Activated CD4-positive, alpha-beta T cell treated with anti-CD3 and anti-CD28 coated beads, Interleukin-2, amount 10 ng/mL, durations not matched to agents 7 days and 5 days (primary cell): ENCODE results near the gene PTPN2. TPM values are rescaled to one million over a fixed set of nuclear protein-coding genes. Genes with fewer than 3 reads are reported as not detected.
A peak's percentile ranks its signal among the peaks of the same experiment; 100 is the strongest.

Source experiments
- CTCF ChIA-PET: fragments of 350-600 bp; sonication (Branson Sonifier 250); formaldehyde crosslinking; loops from one replicate; lab custom pipeline; 2021; ENCODE audit warnings: antibody characterized with exemption; lab: Charles Lee
- POLR2A ChIA-PET: fragments of 350-600 bp; sonication (Branson Sonifier 250); formaldehyde crosslinking; loops from one replicate; lab custom pipeline; 2021; ENCODE audit warnings: antibody characterized with exemption; lab: Charles Lee
- DNase-seq: peaks from one replicate; pipeline ENCODE4 v3.0.0-alpha.2; 2020
- H3K27ac Mint-ChIP-seq: one replicate; pipeline ENCODE4 v1.8.0; 2021; ENCODE audit warnings: mild to moderate bottlenecking, moderate library complexity, mixed read lengths
- H3K27me3 Mint-ChIP-seq: one replicate; pipeline ENCODE4 v1.8.0; 2021; ENCODE audit warnings: mixed read lengths
- H3K36me3 Mint-ChIP-seq: one replicate; pipeline ENCODE4 v1.8.0; 2021; ENCODE audit warnings: low read depth, mixed read lengths
- H3K4me1 Mint-ChIP-seq: one replicate; pipeline ENCODE4 v1.8.0; 2021; ENCODE audit warnings: mixed read lengths
- H3K4me3 Mint-ChIP-seq: one replicate; pipeline ENCODE4 v1.8.0; 2021; ENCODE audit warnings: mild to moderate bottlenecking, moderate library complexity, mixed read lengths
- H3K9me3 Mint-ChIP-seq: one replicate; pipeline ENCODE4 v1.8.0; 2021; ENCODE audit warnings: mixed read lengths
- total RNA-seq, 2 experiments: library from RNA; stranded (reverse); gene quantifications; one replicate each; pipeline ENCODE4 v1.2.3, GENCODE V29; 2021

Gene PTPN2
- total RNA-seq, 2 experiments from 2014 or later, result 61.0 to 69.7 TPM

GRCh38 chr18:12811191-12811950 is 72.7 kb downstream of the PTPN2 start:
- ChIA-PET POLR2A (no interaction called here), CTCF (interaction anchor here (0.5 to 0.6 kb wide), 2 partner anchors 9 to 396 kb away, joined by 3 to 4 read pairs; no protein-coding TSS in a partner anchor)
- Mint-ChIP-seq H3K36me3 (peaks cover 61% of the 10 kb centered on the region), H3K4me3 (no peak overlapping the region), H3K27me3 (no peaks in the 10 kb centered on the region), H3K9me3 (no peaks in the 10 kb centered on the region), H3K4me1 (no peaks in the 10 kb centered on the region), H3K27ac (peak overlapping the region; percentile 14)
- DNase-seq, result no peak

- Mint-ChIP-seq H3K4me1 (peaks cover 18% of the 10 kb centered on the region), H3K27me3 (no peaks in the 10 kb centered on the region), H3K9me3 (peaks cover 2% of the 10 kb centered on the region), H3K27ac (no peak overlapping the region), H3K4me3 (no peak overlapping the region), H3K36me3 (peaks cover 47% of the 10 kb centered on the region)
- no peak for DNase-seq
- ChIA-PET POLR2A (no interaction called here), CTCF (interaction anchor here (0.7 to 0.9 kb wide), 2 partner anchors 8 to 79 kb away, joined by 3 read pairs; no protein-coding TSS in a partner anchor)
Observed at GRCh38 chr18:12803069-12803936, 80.7 kb downstream of the PTPN2 start.

GRCh38 chr18:12802538-12802937 is 81.5 kb downstream of the PTPN2 start:
- ChIA-PET POLR2A (no interaction called here), CTCF (interaction anchor here (0.7 to 0.9 kb wide), 2 partner anchors 9 to 80 kb away, joined by 3 read pairs; no protein-coding TSS in a partner anchor)
- Mint-ChIP-seq H3K27ac (no peak overlapping the region), H3K27me3 (no peaks in the 10 kb centered on the region), H3K36me3 (peaks cover 52% of the 10 kb centered on the region), H3K4me3 (no peak overlapping the region), H3K4me1 (peaks cover 18% of the 10 kb centered on the region), H3K9me3 (peaks cover 2% of the 10 kb centered on the region)
- DNase-seq, result no peak

GRCh38 chr18:12796448-12796847 is 87.6 kb downstream of the PTPN2 start:
- Mint-ChIP-seq H3K36me3 (peaks cover 37% of the 10 kb centered on the region), H3K27ac (no peak overlapping the region), H3K9me3 (no peaks in the 10 kb centered on the region), H3K4me1 (peaks cover 6% of the 10 kb centered on the region), H3K4me3 (no peak overlapping the region), H3K27me3 (no peaks in the 10 kb centered on the region)
- ChIA-PET POLR2A (no interaction called here), CTCF (no interaction called here)
- DNase-seq, result no peak

GRCh38 chr18:12791610-12792009 is 92.4 kb downstream of the PTPN2 start:
- CTCF ChIA-PET, result no interaction called here
- peaks cover 23% of the 10 kb centered on the region for H3K36me3 Mint-ChIP-seq

GRCh38 chr18:12786669-12787068 is 97.4 kb downstream of the PTPN2 start:
- H3K36me3 Mint-ChIP-seq, result peaks cover 18% of the 10 kb centered on the region
- no peak overlapping the region for H3K27ac Mint-ChIP-seq
- H3K4me1 Mint-ChIP-seq, result peaks cover 6% of the 10 kb centered on the region
- H3K9me3 Mint-ChIP-seq, result no peaks in the 10 kb centered on the region
- POLR2A ChIA-PET, result no interaction called here
- H3K27me3 Mint-ChIP-seq, result no peaks in the 10 kb centered on the region
- H3K4me3 Mint-ChIP-seq, result no peak overlapping the region
- DNase-seq, result no peak
- CTCF ChIA-PET, result no interaction called here

More at GRCh38 chr18:12791610-12792009, 92.4 kb downstream of the PTPN2 start:
- no peak overlapping the region for H3K4me3 Mint-ChIP-seq
- no peak overlapping the region for H3K27ac Mint-ChIP-seq
- H3K4me1 Mint-ChIP-seq, result peaks cover 10% of the 10 kb centered on the region
- no peak for DNase-seq
- H3K27me3 Mint-ChIP-seq, result no peaks in the 10 kb centered on the region
- POLR2A ChIA-PET, result no interaction called here
- no peaks in the 10 kb centered on the region for H3K9me3 Mint-ChIP-seq

- Mint-ChIP-seq H3K27ac (no peak overlapping the region), H3K27me3 (no peaks in the 10 kb centered on the region), H3K4me1 (no peaks in the 10 kb centered on the region), H3K36me3 (peaks cover 12% of the 10 kb centered on the region), H3K4me3 (no peak overlapping the region), H3K9me3 (no peaks in the 10 kb centered on the region)
- CTCF ChIA-PET, result interaction anchor here (0.9 to 1.9 kb wide), 4 partner anchors 11 to 17 kb away, joined by 3 to 6 read pairs (median 4); no protein-coding TSS in a partner anchor
- POLR2A ChIA-PET, result no interaction called here
- DNase-seq, result no peak
Observed at GRCh38 chr18:12783524-12783923, 100.5 kb downstream of the PTPN2 start.

- Mint-ChIP-seq H3K36me3 (peaks cover 12% of the 10 kb centered on the region), H3K27ac (no peak overlapping the region), H3K9me3 (no peaks in the 10 kb centered on the region), H3K27me3 (no peaks in the 10 kb centered on the region), H3K4me3 (no peak overlapping the region), H3K4me1 (no peaks in the 10 kb centered on the region)
- ChIA-PET POLR2A (no interaction called here), CTCF (interaction anchor here (0.9 to 1.9 kb wide), 3 partner anchors 13 to 18 kb away, joined by 3 to 5 read pairs (median 3); no protein-coding TSS in a partner anchor)
- DNase-seq, result no peak
Observed at GRCh38 chr18:12782521-12782920, 101.5 kb downstream of the PTPN2 start.

- no peak for DNase-seq
- POLR2A ChIA-PET, result no interaction called here
- H3K36me3 Mint-ChIP-seq, result peaks cover 9% of the 10 kb centered on the region
- H3K27ac Mint-ChIP-seq, result no peak overlapping the region
- peaks cover 9% of the 10 kb centered on the region for H3K4me1 Mint-ChIP-seq
- H3K27me3 Mint-ChIP-seq, result no peaks in the 10 kb centered on the region
- H3K4me3 Mint-ChIP-seq, result no peak overlapping the region
- peaks cover 5% of the 10 kb centered on the region for H3K9me3 Mint-ChIP-seq
- CTCF ChIA-PET, result interaction anchor here (0.7 kb wide), 1 partner anchor 52 kb away, joined by 3 read pairs; no protein-coding TSS in a partner anchor
Observed at GRCh38 chr18:12779456-12779855, 104.6 kb downstream of the PTPN2 start.

- no peak for DNase-seq
- ChIA-PET POLR2A (no interaction called here), CTCF (no interaction called here)
- H3K36me3 Mint-ChIP-seq, result peaks cover 9% of the 10 kb centered on the region
- no peak overlapping the region for H3K4me3 Mint-ChIP-seq
- H3K9me3 Mint-ChIP-seq, result peaks cover 5% of the 10 kb centered on the region
- no peak overlapping the region for H3K27ac Mint-ChIP-seq
- no peaks in the 10 kb centered on the region for H3K27me3 Mint-ChIP-seq
- peaks cover 9% of the 10 kb centered on the region for H3K4me1 Mint-ChIP-seq
Observed at GRCh38 chr18:12779043-12779442, 105.0 kb downstream of the PTPN2 start.

- Mint-ChIP-seq H3K27me3 (no peaks in the 10 kb centered on the region), H3K36me3 (peaks cover 8% of the 10 kb centered on the region), H3K27ac (no peak overlapping the region), H3K4me3 (peak overlapping the region; percentile 43), H3K9me3 (peaks cover 5% of the 10 kb centered on the region), H3K4me1 (peaks cover 18% of the 10 kb centered on the region)
- POLR2A ChIA-PET, result no interaction called here
- CTCF ChIA-PET, result interaction anchor here (0.7 to 1.3 kb wide), 2 partner anchors 135 to 157 kb away, joined by 3 to 5 read pairs; no protein-coding TSS in a partner anchor
- no peak for DNase-seq
Observed at GRCh38 chr18:12777500-12777944, 106.5 kb downstream of the PTPN2 start.

GRCh38 chr18:12776821-12777471 is 107.1 kb downstream of the PTPN2 start:
- ChIA-PET CTCF (interaction anchor here (0.7 to 1.3 kb wide), 3 partner anchors 89 to 157 kb away, joined by 3 to 5 read pairs (median 4); no protein-coding TSS in a partner anchor), POLR2A (no interaction called here)
- Mint-ChIP-seq H3K9me3 (peaks cover 5% of the 10 kb centered on the region), H3K27ac (no peak overlapping the region), H3K36me3 (peaks cover 10% of the 10 kb centered on the region), H3K27me3 (no peaks in the 10 kb centered on the region), H3K4me1 (peaks cover 18% of the 10 kb centered on the region), H3K4me3 (peak overlapping the region; percentile 43)
- no peak for DNase-seq
